HG03457 (cell line): ENCODE data around the gene CD79B.

Experiments
- ATAC-seq: cut with Tn5 transposase; IDR thresholded peaks from one replicate; pipeline ENCODE4 v1.9.1; 2021; ENCODE audit warnings: moderate number of reproducible peaks; ENCODE audit not compliant: unreplicated experiment

The CD79B gene

GRCh38 chr17:63931981-63932561, at the start of gene CD79B:
Gene CD79B, minus strand, starts transcription at chr17:63932331. Its CDS starts 70 bp downstream, at chr17:63932261.
- peak; percentile 61 for ATAC-seq

GRCh38 chr17:63978272-63979200, 46.4 kb upstream of the CD79B start:
- ATAC-seq = no peak

- ATAC-seq = no peak
Observed at GRCh38 chr17:63976702-63977101, 44.6 kb upstream of the CD79B start.

- no peak for ATAC-seq
Observed at GRCh38 chr17:63975541-63976092, 43.5 kb upstream of the CD79B start.

- ATAC-seq = no peak
Observed at GRCh38 chr17:63974594-63975192, 42.6 kb upstream of the CD79B start.

- ATAC-seq = no peak
Observed at GRCh38 chr17:63973930-63974593, 41.9 kb upstream of the CD79B start.

- no peak for ATAC-seq
Observed at GRCh38 chr17:63973247-63973646, 41.1 kb upstream of the CD79B start.

- no peak for ATAC-seq
Observed at GRCh38 chr17:63972796-63973195, 40.7 kb upstream of the CD79B start, which contains the start of gene SCN4A. Gene SCN4A, minus strand, starts transcription at chr17:63972918. Its CDS starts 77 bp downstream, at chr17:63972841.

- ATAC-seq = no peak
Observed at GRCh38 chr17:63969278-63969677, 37.1 kb upstream of the CD79B start.

GRCh38 chr17:63967953-63968352, 35.8 kb upstream of the CD79B start:
- ATAC-seq = no peak

- ATAC-seq = no peak
Observed at GRCh38 chr17:63966646-63967264, 34.6 kb upstream of the CD79B start.

- no peak for ATAC-seq
Observed at GRCh38 chr17:63963123-63963522, 31.0 kb upstream of the CD79B start.

- no peak for ATAC-seq
Observed at GRCh38 chr17:63962298-63962744, 30.2 kb upstream of the CD79B start.

GRCh38 chr17:63961355-63962212, 29.5 kb upstream of the CD79B start:
- ATAC-seq = no peak

GRCh38 chr17:63960430-63960829, 28.3 kb upstream of the CD79B start:
- ATAC-seq = no peak

- ATAC-seq = no peak
Observed at GRCh38 chr17:63960006-63960405, 27.9 kb upstream of the CD79B start.

GRCh38 chr17:63956296-63956920, 24.3 kb upstream of the CD79B start:
- ATAC-seq = no peak

- ATAC-seq = no peak
Observed at GRCh38 chr17:63955791-63956190, 23.7 kb upstream of the CD79B start.

GRCh38 chr17:63955232-63955631, 23.1 kb upstream of the CD79B start:
- no peak for ATAC-seq
